Gastroesophageal sphincter (tissue), 4 donors: ENCODE data around the gene PSMB11. TPM values are rescaled to one million over a fixed set of nuclear protein-coding genes. Genes with fewer than 3 reads are reported as not detected.

Source experiments
- ATAC-seq: fragments of 150-250 bp; one replicate; pipeline ENCODE4 v1.9.1; 2016; ENCODE audit warnings: mild to moderate bottlenecking, moderate library complexity
- H3K27ac ChIP-seq, 4 donors: fragments of 200-600 bp; sonication (generic) in 3 of 4; 1 replicate in 3 of 4; 2 replicates in 1 of 4; pipeline ENCODE4 v1.5.1; 2016 to 2019
- H3K27me3 ChIP-seq: fragments of 200-600 bp; sonication (generic); one replicate; pipeline ENCODE4 v1.5.1; 2019
- H3K36me3 ChIP-seq, 2 donors: fragments of 200-600 bp; sonication (generic); one replicate each; pipeline ENCODE4 v1.5.1; 2019; ENCODE audit warnings: control low read depth in 1 of 2
- H3K4me1 ChIP-seq, 3 donors: fragments of 200-600 bp; sonication (generic); 1 replicate in 2 of 3; 2 replicates in 1 of 3; pipeline ENCODE4 v1.5.1; 2016 to 2019; ENCODE audit warnings: control low read depth in 2 of 3
- H3K4me3 ChIP-seq, 2 donors: fragments of 200-600 bp; sonication (generic); one replicate each; pipeline ENCODE4 v1.5.1; 2019; ENCODE audit warnings: mild to moderate bottlenecking in 1 of 2, moderate library complexity in 1 of 2
- H3K9me3 ChIP-seq, 3 donors: fragments of 200-600 bp; sonication (generic); one replicate each; pipeline ENCODE4 v1.5.1; 2017 to 2019; ENCODE audit warnings: control low read depth in 2 of 3
- EP300 ChIP-seq: sonication (generic); formaldehyde crosslinking; IDR thresholded peaks from one replicate; pipeline ENCODE4 v1.6.1; 2017; ENCODE audit warnings: antibody characterized with exemption, mild to moderate bottlenecking
- POLR2A ChIP-seq, 2 donors: fragments of 450-650 bp; IDR thresholded peaks; one replicate each; pipeline ENCODE4 v1.6.1; 2017; ENCODE audit warnings: antibody characterized with exemption in 2 of 2, mild to moderate bottlenecking in 2 of 2, moderate library complexity in 1 of 2
- POLR2AphosphoS5 ChIP-seq: sonication (generic); formaldehyde crosslinking; IDR thresholded peaks from one replicate; pipeline ENCODE4 v1.6.1; 2017; ENCODE audit warnings: antibody characterized with exemption
- WGBS, 2 donors: methylation state at CpG; one replicate each; pipeline ENCODE4 v1.1.5; 2018; ENCODE audit warnings: low coverage in 1 of 2; 5-methylcytosine and 5-hydroxymethylcytosine counted together
- total RNA-seq, 4 donors: library from RNA; depleted of rRNA; stranded (reverse); fragments of >200 nt; gene quantifications; one replicate each; pipeline ENCODE4 v1.1.0, GENCODE V29; 2016
- TF ChIP-seq, protein P1 (sequence below), 4 experiments: fragments of 200-600 bp in 2 of 4; fragments of 450-650 bp in 2 of 4; sonication (generic) in 1 of 4; IDR thresholded peaks; one replicate each; pipeline ENCODE4 v1.5.1; 2017 to 2019; ENCODE audit warnings: antibody characterized with exemption in 4 of 4, mild to moderate bottlenecking in 2 of 4, moderate library complexity in 2 of 4

PSMB11 gene
- total RNA-seq, 4 donors from 2014 or later = 0.27 TPM; not detected in 3

DNA sequence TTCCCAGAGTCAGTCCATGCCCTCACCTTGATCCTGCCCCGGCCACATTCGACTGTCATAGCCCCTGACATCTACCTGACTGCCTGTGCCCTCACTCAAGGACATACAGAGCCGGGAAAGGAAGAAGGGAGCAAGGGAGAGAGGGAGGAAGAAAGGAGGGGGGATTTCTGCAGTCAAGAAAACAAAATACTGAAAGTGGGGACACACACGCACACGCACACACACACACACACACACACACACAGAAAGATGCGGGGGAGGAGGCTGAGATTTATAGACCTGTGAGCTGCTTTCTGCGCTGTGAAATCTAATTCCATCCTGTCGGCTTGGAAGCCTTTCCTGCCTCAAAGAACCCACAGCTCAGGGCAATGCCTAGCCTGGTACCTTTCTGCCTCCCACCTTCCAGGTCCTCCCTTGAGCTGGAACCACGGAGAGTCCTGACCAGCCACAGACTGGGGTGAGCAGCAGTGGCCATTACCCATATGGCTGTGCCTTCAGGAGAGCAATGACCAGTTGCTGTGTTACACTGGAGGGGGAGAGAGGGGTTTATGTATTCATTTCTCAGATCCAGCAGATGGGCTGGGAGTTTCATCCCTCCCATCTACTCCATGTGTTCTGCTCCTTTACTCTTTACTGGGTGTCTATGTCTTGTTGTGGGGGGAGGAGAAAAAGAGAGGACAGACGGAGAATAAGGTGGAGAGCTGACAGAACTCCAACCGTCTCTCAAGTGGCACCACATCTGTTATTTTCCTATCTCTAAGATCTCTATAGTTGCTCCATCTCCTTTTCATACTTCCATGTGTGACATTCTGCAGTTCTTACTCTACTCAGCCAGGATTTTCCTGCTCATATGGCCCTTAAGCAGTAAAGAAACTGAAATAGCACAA is 45.0 kb upstream of the PSMB11 start:
- Histone ChIP-seq H3K4me3 (no peak overlapping the region), H3K27me3 (no peaks in the 10 kb centered on the region), H3K27ac (no peak overlapping the region), H3K9me3 (no peaks in the 10 kb centered on the region), H3K36me3 (peaks cover 0 to 11% of the 10 kb centered on the region in 2 donors), H3K4me1 (peaks cover 0 to 6% (median 0%) of the 10 kb centered on the region in 3 donors)
- no peak for ATAC-seq
- TF ChIP-seq POLR2AphosphoS5 = no peak
- no peak for TF ChIP-seq POLR2A (IDR thresholded peaks at IDR 0.05)
- TF ChIP-seq, protein P1, sequence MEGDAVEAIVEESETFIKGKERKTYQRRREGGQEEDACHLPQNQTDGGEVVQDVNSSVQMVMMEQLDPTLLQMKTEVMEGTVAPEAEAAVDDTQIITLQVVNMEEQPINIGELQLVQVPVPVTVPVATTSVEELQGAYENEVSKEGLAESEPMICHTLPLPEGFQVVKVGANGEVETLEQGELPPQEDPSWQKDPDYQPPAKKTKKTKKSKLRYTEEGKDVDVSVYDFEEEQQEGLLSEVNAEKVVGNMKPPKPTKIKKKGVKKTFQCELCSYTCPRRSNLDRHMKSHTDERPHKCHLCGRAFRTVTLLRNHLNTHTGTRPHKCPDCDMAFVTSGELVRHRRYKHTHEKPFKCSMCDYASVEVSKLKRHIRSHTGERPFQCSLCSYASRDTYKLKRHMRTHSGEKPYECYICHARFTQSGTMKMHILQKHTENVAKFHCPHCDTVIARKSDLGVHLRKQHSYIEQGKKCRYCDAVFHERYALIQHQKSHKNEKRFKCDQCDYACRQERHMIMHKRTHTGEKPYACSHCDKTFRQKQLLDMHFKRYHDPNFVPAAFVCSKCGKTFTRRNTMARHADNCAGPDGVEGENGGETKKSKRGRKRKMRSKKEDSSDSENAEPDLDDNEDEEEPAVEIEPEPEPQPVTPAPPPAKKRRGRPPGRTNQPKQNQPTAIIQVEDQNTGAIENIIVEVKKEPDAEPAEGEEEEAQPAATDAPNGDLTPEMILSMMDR (IDR thresholded peaks at IDR 0.05) = no peak
- TF ChIP-seq EP300 = no peak
- WGBS, 2 donors = 67 to 74% methylated on average over 7 to 8 of the region's 11 CpGs

DNA sequence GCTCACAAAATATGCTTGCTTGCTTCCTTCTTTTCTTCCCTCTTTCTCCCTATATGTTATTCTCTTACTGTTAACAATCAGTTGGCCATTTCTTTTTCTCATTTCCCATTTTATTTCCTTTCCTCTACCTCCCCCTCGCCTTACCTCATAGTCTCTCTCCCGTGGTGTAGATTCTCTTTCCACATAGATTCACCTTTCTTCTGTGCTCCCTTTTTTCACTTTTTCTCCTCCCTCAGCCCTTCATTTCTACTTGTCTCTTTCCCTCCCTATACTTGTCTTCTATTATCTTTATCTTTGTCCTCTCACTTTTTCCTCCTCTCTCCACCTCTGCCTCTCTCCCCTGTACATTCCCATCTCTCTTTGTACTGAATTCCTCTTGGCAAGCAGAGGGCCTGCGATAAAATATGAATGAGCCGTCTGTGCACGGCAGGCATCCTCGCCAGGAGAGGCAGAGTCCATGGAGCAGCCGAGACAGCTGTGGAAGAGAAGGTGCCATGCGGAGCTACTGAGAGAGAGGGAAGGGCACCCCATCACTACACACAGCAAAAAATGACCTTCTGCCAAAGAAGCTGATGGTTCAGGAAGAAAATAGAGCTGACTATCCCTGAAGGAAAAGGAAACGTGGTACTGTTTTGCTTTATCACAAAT is 44.2 kb upstream of the PSMB11 start:
- Histone ChIP-seq H3K9me3 (no peaks in the 10 kb centered on the region), H3K27me3 (no peaks in the 10 kb centered on the region), H3K27ac (no peak overlapping the region), H3K36me3 (peaks cover 0 to 11% of the 10 kb centered on the region in 2 donors), H3K4me1 (peaks cover 0 to 6% (median 0%) of the 10 kb centered on the region in 3 donors), H3K4me3 (no peak overlapping the region)
- no peak for ATAC-seq
- WGBS, 2 donors = 78 to 81% methylated on average over 4 of the region's 9 CpGs
- TF ChIP-seq POLR2A (IDR thresholded peaks at IDR 0.05) (no peak), EP300 (no peak), POLR2AphosphoS5 (no peak)
- TF ChIP-seq, protein P1 (IDR thresholded peaks at IDR 0.05) = no peak

DNA sequence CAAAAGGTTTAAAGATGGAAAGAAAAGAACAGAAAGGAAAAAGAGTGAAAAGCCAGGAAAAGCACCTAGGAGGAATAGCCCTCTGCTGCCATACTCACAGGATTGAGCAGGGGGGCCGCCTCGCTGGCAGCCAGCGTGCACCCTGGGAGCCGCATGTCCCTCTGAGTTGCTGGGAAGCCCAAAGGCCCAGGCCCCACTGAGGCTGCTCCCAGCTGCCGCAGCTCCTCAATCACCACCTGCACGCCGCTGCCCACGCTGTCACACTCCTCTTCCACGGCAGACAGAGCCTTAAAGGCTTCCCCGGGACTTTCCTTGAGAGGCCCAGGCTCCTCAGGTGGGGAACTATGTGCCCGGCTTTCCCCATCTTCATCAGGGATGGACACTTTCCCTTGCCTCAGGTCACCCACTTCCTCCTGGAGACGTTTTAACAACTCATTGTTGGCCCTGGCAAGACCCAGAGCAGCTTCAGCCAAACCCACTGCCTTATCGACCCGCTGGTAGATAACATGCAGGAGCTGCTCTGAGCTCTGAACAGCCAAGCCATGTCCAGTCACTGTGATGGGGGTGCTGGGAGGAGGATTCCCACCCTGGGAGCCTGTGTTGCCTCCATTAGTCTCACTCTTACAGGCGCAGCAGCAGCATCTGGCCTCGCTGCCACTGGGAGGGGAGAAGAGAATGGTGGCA is 43.5 kb upstream of the PSMB11 start:
- Histone ChIP-seq H3K9me3 (no peaks in the 10 kb centered on the region), H3K4me1 (peaks cover 0 to 6% (median 0%) of the 10 kb centered on the region in 3 donors), H3K36me3 (peaks cover 0 to 11% of the 10 kb centered on the region in 2 donors), H3K4me3 (no peak overlapping the region), H3K27ac (no peak overlapping the region), H3K27me3 (no peaks in the 10 kb centered on the region)
- 83 to 84% methylated on average over 10 of the region's 16 CpGs for WGBS, 2 donors
- TF ChIP-seq POLR2AphosphoS5 (no peak), POLR2A (IDR thresholded peaks at IDR 0.05) (no peak), EP300 (no peak)
- TF ChIP-seq, protein P1 (IDR thresholded peaks at IDR 0.05) = no peak
- no peak for ATAC-seq

DNA sequence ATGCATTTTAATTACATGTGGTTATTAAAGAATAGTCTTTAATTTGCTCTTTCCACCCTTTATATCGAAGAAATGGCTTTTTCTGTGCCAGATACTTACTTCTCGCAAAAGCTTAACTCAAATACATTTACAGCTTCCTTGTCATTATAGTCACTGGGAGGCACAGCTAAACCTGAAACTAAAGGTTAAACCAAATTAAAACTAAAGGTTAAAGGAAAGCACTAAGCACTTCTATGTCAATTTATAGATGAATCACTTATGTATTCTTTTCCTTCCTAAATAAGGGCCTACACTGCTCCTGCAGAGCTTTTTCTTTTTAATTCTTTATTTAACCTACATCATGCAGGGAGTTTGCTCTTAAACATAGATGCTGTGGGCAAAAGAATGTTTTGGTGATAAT is 41.2 kb upstream of the PSMB11 start:
- Histone ChIP-seq H3K27ac (no peak overlapping the region), H3K4me1 (no peaks in the 10 kb centered on the region), H3K4me3 (no peak overlapping the region), H3K36me3 (peaks cover 0 to 11% of the 10 kb centered on the region in 2 donors), H3K9me3 (no peaks in the 10 kb centered on the region), H3K27me3 (no peaks in the 10 kb centered on the region)
- no peak for ATAC-seq
- TF ChIP-seq EP300 (no peak), POLR2A (IDR thresholded peaks at IDR 0.05) (no peak), POLR2AphosphoS5 (no peak)
- TF ChIP-seq, protein P1 (IDR thresholded peaks at IDR 0.05) = no peak
- 100% methylated on average over 2 of the region's 2 CpGs for WGBS, 2 donors
